Posterior vena cava (tissue), 2 donors: Measurements from ENCODE around the gene TMEM132C. TPM values are rescaled to one million over a fixed set of nuclear protein-coding genes. Genes with fewer than 3 reads are reported as not detected.

ENCODE experiments used
- DNase-seq: peaks from one replicate; pipeline ENCODE4 v3.0.0-alpha.2; 2020; ENCODE audit warnings: low spot score
- intact Hi-C, 2 donors: fragments of 100-400 bp; cut with DNase I; formaldehyde crosslinking; loops; one replicate each; pipeline versions ENCODE4 v1.14.1 to v1.14.2; 2022 to 2023
- total RNA-seq, 2 donors: library from RNA; stranded (reverse); fragmentation: NEBNext Ultra II Directional; extraction: Animal tissue kit (Norgen Biotek cat#: 25700); gene quantifications; one replicate each; pipeline ENCODE4 v1.2.1, GENCODE V29; 2021
- donor health status: DM: yes; HTN: yes; CAD: no.
- donor health status: DM: yes; HTN: yes; CAD: no.

TMEM132C gene
- total RNA-seq, 2 donors from 2014 or later = 1.1 to 1.5 TPM

DNA sequence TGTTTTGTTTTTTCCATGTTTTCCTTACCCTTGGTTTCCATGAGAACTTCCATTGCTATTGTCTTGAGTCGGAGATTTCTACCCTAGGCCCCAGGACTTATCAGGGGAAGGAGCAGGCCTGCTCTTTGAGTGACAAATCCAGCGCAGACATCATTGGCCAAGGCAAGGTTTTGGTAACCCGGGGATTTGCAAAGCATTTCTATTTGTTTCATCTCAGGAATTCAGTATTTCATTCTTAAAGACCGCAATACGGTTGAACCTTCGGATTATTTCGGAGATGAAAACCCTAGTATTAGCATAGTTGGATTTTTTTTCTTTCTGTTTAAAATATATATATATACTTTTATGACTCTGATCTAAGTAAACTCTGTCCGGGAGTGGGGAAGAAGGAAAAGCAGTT is 62.0 kb downstream of the TMEM132C start:
- intact Hi-C loops = no loop called here
- DNase-seq = no peak

- DNase-seq = no peak
- intact Hi-C loops = no loop called here
These were observed 69.5 kb downstream of the TMEM132C start for GRCh38 chr12:128336204-128337070.

DNA sequence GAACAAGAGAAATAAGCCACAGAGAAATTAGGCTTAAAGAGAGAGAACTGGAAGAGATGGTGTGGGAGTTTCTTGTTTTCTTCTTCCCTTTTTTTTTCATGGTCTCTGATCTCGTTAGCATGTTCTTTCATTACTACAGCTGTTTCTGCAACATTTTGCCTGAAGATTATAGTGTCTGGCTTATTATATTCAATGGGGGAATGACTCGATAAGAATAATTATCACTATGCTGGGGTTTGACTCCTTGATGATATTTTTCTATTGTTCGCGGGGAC is 70.0 kb downstream of the TMEM132C start:
- intact Hi-C loops = no loop called here
- no peak for DNase-seq

GRCh38 chr12:128337431-128338170 is 70.6 kb downstream of the TMEM132C start:
- intact Hi-C loops = no loop called here
- no peak for DNase-seq

- DNase-seq = no peak
- intact Hi-C loops = no loop called here
These were observed 71.6 kb downstream of the TMEM132C start for GRCh38 chr12:128338386-128339125.

DNA sequence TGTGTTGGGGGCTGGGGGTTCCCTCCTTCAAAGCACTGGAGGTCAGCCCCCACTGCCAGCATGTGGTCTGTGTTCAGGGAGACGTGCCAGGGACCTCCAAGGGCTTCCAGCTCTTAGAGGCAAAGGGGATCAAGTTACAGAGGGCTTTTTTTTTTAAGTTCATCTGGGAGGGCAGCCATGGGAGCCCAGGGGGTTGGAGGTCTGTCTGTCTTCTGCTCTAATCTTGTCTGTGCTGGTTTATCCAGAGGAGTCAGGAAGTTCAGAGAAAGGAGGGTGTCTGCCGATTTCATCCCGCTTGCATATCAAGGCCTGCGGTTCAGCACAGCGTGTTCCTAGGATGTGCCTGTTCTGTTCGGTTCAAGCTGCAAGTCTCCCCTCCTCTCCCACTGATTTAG is 72.2 kb downstream of the TMEM132C start:
- intact Hi-C loops = no loop called here

GRCh38 chr12:128339631-128340030 is 72.7 kb downstream of the TMEM132C start:
- intact Hi-C loops = no loop called here

More for the DNA sequence above, 72.2 kb downstream of the TMEM132C start:
- DNase-seq = no peak

GRCh38 chr12:128353301-128353700 is 86.3 kb downstream of the TMEM132C start:
- intact Hi-C loops = no loop called here
- DNase-seq = no peak

More at GRCh38 chr12:128339631-128340030, 72.7 kb downstream of the TMEM132C start:
- DNase-seq = no peak

GRCh38 chr12:128356547-128356946 is 89.6 kb downstream of the TMEM132C start:
- intact Hi-C loops = no loop called here
- DNase-seq = no peak

- DNase-seq = no peak
- intact Hi-C loops = no loop called here
These were observed 94.5 kb downstream of the TMEM132C start for GRCh38 chr12:128361400-128361995.

DNA sequence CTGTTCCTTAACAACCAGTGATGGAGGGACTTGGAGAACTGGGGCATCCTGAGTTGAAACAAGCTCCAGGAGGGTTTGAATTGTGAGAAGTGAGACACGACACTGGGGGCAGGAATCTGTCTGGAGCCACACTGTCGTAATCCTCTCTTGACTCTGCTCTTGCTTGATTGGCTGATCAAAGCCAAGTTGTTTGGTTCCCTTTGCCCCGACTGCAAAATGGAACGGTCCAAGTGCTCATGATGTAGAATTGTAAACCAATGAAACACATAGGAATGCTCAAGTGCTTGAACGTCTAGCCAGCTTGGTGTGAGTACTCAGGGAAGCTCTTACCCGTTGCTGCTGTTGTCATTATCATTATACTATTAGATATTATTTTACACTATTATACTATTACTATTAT is 98.1 kb downstream of the TMEM132C start:
- DNase-seq = no peak
- intact Hi-C loops = no loop called here

DNA sequence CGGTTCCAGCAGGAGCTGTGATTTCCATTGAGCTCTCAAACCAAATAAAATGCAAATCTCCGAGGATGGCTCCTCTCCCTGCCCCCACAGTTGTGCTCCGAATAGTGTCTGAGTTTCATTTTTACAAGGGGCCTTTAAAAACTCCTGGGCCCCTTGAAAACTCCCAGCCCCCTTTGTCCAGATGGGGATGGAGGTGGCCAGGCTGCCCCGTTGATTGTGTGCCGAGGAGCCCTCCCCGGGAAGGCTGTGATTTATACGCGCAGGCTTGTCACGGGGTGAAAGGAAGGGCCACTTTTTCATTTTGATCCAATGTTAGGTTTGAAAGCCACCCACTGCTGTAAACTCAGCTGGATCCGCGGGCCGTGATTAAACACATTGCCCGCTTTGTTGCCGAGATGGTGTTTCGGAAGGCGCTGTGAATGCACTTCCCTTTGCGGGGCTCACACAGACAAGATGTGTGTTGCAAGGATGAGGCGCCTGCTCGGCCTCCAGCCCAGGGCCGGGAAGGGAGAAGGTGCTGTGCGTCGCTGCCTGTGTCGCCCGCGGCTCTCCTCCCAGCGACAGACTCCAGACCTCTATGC is 98.8 kb downstream of the TMEM132C start:
- intact Hi-C loops = loop anchor here in 1 of 2 donors (1.0 kb wide), 1 partner anchor 30 kb away; no protein-coding TSS in a partner anchor
- DNase-seq = no peak

- intact Hi-C loops = loop anchor here in 1 of 2 donors (1.0 kb wide), 1 partner anchor 19 kb away; no protein-coding TSS in a partner anchor
- no peak for DNase-seq
These were observed 101.0 kb downstream of the TMEM132C start for GRCh38 chr12:128367961-128368360.

DNA sequence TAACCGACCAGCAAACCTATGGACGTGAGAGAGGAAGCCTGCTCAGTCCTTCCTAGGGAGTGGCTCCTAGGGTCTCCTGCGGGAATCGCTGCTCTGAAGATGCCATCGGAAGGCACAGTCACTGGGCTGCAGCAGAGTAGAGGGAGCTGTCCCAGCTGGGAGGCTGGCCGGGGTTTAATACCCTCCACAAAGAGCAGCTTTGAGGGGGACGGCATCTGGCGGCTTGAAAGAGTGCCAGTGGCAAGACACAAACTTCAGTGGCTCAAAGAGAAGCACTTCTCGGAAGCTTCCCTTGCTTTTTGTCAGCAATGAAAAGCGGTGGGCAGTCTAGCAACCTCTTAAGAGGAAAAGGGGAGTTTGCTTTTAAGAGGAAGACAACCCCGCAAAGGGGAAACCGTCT is 114.6 kb downstream of the TMEM132C start:
- intact Hi-C loops = no loop called here
- no peak for DNase-seq

- intact Hi-C loops = no loop called here
- DNase-seq = no peak
These were observed 115.0 kb downstream of the TMEM132C start for GRCh38 chr12:128381946-128382345.

DNA sequence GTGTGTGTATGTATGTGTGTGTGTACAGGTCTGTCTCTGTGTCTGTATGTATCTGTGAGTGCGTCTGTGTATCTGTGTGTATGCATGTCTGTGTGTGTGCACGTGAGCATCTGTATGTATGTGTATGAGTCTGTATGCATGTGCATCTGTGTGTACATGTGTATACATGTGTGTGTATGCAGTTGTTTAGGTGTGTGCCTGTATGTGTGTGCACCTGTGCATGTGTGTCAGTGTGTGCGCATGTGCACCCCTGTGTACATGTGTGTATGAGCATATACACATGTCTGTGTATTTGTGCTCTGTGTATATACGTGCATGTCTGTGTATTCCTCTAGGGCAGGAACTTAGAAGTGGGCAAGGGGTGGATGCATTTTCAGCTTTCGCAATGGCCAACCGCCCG is 116.0 kb downstream of the TMEM132C start:
- no peak for DNase-seq
- intact Hi-C loops = no loop called here

- no peak for DNase-seq
These were observed 116.5 kb downstream of the TMEM132C start for GRCh38 chr12:128383357-128383937.

GRCh38 chr12:128385736-128386135 is 118.8 kb downstream of the TMEM132C start:
- DNase-seq = no peak
- intact Hi-C loops = no loop called here

More at GRCh38 chr12:128383357-128383937, 116.5 kb downstream of the TMEM132C start:
- intact Hi-C loops = no loop called here
